ENCODE results near the gene EPHB1.

EPHB1 gene

GRCh38 chr3:134858441-134859035, 63.5 kb downstream of the EPHB1 start:
- TF ChIP-seq GATA2 (IDR thresholded peaks at IDR 0.05; ENCODE audit: low read depth, low read length) (no peak), GATA3 (IDR thresholded peaks at IDR 0.05; ENCODE audit: low read depth, low read length) (no peak)

- TF ChIP-seq GATA3 (IDR thresholded peaks at IDR 0.05; ENCODE audit: low read depth, low read length) (no peak), GATA2 (IDR thresholded peaks at IDR 0.05; ENCODE audit: low read depth, low read length) (no peak)
Observed at GRCh38 chr3:134859341-134859740, 64.3 kb downstream of the EPHB1 start.

DNA sequence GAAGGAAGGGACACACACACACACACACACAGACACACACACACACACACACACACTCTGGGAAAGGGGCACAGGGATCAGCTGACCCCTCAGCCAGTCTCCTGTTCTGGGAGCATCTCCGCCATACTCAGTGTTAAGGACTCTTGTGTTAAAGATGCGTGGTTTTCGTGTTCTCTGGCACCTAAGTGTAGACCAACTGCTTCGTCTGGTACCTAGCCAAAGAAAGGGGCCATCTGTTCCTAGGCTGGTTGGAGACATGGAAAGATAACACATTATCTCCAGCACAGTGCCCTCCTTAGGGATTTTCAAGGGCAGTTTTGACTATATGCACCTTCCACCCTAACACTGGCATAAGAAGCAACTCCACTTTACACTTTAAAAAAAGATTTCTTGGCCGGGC, 65.1 kb downstream of the EPHB1 start:
- peak; percentile 16; the same call in 1 of the 2 replicates for TF ChIP-seq GATA2 (IDR thresholded peaks at IDR 0.05; ENCODE audit: low read depth, low read length)
- no peak for TF ChIP-seq GATA3 (IDR thresholded peaks at IDR 0.05; ENCODE audit: low read depth, low read length)

- TF ChIP-seq GATA2 (IDR thresholded peaks at IDR 0.05; ENCODE audit: low read depth, low read length) = no peak
Observed at GRCh38 chr3:134863915-134864314, 68.9 kb downstream of the EPHB1 start.

DNA sequence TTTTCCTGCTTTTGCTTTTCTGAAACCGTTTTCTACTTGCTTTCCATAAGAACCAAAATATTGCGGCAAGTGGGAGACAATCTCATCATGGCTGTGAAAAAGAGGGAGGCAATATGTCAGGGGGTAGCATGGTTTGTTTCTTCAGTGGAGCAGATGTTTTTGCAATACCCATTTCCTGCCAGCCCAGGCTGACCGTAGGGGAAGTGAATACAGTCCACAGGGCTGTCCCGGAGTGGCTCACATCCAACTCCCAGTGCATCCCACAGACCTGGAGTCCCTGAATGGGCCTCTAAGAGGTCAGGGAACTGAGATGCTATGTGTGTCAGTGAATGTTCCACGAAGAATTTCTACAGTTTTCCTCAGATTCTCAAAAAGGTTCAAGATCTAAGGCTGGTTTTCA, 69.6 kb downstream of the EPHB1 start:
- no peak for TF ChIP-seq GATA3 (IDR thresholded peaks at IDR 0.05; ENCODE audit: low read depth, low read length)
- TF ChIP-seq GATA2 (IDR thresholded peaks at IDR 0.05; ENCODE audit: low read depth, low read length) = no peak

GRCh38 chr3:134867277-134867676, 72.2 kb downstream of the EPHB1 start:
- TF ChIP-seq GATA3 (IDR thresholded peaks at IDR 0.05; ENCODE audit: low read depth, low read length) (no peak), GATA2 (IDR thresholded peaks at IDR 0.05; ENCODE audit: low read depth, low read length) (no peak)

GRCh38 chr3:134869153-134869726, 74.2 kb downstream of the EPHB1 start:
- TF ChIP-seq GATA2 (IDR thresholded peaks at IDR 0.05; ENCODE audit: low read depth, low read length) (no peak), GATA3 (IDR thresholded peaks at IDR 0.05; ENCODE audit: low read depth, low read length) (no peak)

- TF ChIP-seq GATA2 (IDR thresholded peaks at IDR 0.05; ENCODE audit: low read depth, low read length) = no peak
- no peak for TF ChIP-seq GATA3 (IDR thresholded peaks at IDR 0.05; ENCODE audit: low read depth, low read length)
Observed at GRCh38 chr3:134871818-134872217, 76.8 kb downstream of the EPHB1 start.

GRCh38 chr3:134872440-134873388, 77.7 kb downstream of the EPHB1 start:
- no peak for TF ChIP-seq GATA3 (IDR thresholded peaks at IDR 0.05; ENCODE audit: low read depth, low read length)
- TF ChIP-seq GATA2 (IDR thresholded peaks at IDR 0.05; ENCODE audit: low read depth, low read length) = no peak

- TF ChIP-seq GATA2 (IDR thresholded peaks at IDR 0.05; ENCODE audit: low read depth, low read length) (no peak), GATA3 (IDR thresholded peaks at IDR 0.05; ENCODE audit: low read depth, low read length) (no peak)
Observed at GRCh38 chr3:134873789-134874188, 78.7 kb downstream of the EPHB1 start.

- TF ChIP-seq GATA3 (IDR thresholded peaks at IDR 0.05; ENCODE audit: low read depth, low read length) (no peak), GATA2 (IDR thresholded peaks at IDR 0.05; ENCODE audit: low read depth, low read length) (no peak)
Observed at GRCh38 chr3:134874737-134875413, 79.8 kb downstream of the EPHB1 start.

DNA sequence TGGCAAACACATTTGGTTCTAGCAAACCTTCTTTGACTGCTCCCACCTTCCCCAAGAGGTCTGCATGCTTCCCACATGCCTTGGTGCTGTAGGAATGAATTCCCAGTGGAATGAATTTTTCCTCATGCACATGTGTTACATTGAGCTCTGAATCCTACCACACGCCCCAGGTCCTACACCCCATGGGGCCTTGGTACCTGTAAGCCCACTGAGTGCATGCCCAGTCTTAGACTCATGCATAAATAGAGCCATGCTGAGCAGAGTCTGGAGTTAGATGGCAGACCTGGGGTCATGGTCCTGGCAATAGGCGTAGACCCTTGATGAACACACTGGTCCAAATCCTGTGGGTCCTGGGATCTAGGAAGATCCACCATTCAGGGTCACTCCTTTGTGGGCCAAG, 81.8 kb downstream of the EPHB1 start:
- TF ChIP-seq GATA3 (IDR thresholded peaks at IDR 0.05; ENCODE audit: low read depth, low read length) = no peak
- TF ChIP-seq GATA2 (IDR thresholded peaks at IDR 0.05; ENCODE audit: low read depth, low read length) = no peak

GRCh38 chr3:134877788-134878187, 82.7 kb downstream of the EPHB1 start:
- no peak for TF ChIP-seq GATA2 (IDR thresholded peaks at IDR 0.05; ENCODE audit: low read depth, low read length)
- no peak for TF ChIP-seq GATA3 (IDR thresholded peaks at IDR 0.05; ENCODE audit: low read depth, low read length)

- TF ChIP-seq GATA3 (IDR thresholded peaks at IDR 0.05; ENCODE audit: low read depth, low read length) (no peak), GATA2 (IDR thresholded peaks at IDR 0.05; ENCODE audit: low read depth, low read length) (no peak)
Observed at GRCh38 chr3:134879990-134880389, 84.9 kb downstream of the EPHB1 start.

All from SH-SY5Y (cell line).